Measurements from ENCODE around the gene RHOBTB3. TPM values are rescaled to one million over a fixed set of nuclear protein-coding genes. Genes with fewer than 3 reads are reported as not detected.

RHOBTB3 gene
- 100 to 1,000 TPM in 1 of 2 donors, 10 to 100 TPM in 1; 47.7 to 150 TPM for total RNA-seq
- polyA plus RNA-seq, result 10 to 100 TPM; 12.9 to 13.5 TPM
- long read RNA-seq, donor 1, full-length matches to known transcripts, result 5 of 19 reads
- long read RNA-seq, donor 1, partial matches to known transcripts, result 14 of 19 reads
- long read RNA-seq, donor 1, other reads (novel, unspliced or antisense), result 0 of 19 reads
- long read RNA-seq, donor 2, partial matches to known transcripts, result 0 of 2 reads
- long read RNA-seq, donor 2, other reads (novel, unspliced or antisense), result 0 of 2 reads
- long read RNA-seq, donor 3, full-length matches to known transcripts, result 5 of 42 reads
- long read RNA-seq, donor 3, partial matches to known transcripts, result 18 of 42 reads
- long read RNA-seq, donor 3, other reads (novel, unspliced or antisense), result 19 of 42 reads
- long read RNA-seq, donor 4, full-length matches to known transcripts, result 1 of 14 reads
- long read RNA-seq, donor 4, partial matches to known transcripts, result 13 of 14 reads
- long read RNA-seq, donor 4, other reads (novel, unspliced or antisense), result 0 of 14 reads
- long read RNA-seq, donor 5, full-length matches to known transcripts, result 8 of 15 reads
- long read RNA-seq, donor 5, partial matches to known transcripts, result 7 of 15 reads
- long read RNA-seq, donor 5, other reads (novel, unspliced or antisense), result 0 of 15 reads

- Histone ChIP-seq H3K9me3 (ENCODE audit: control insufficient read depth in 4 of 4, insufficient read depth in 3 of 4, low read length in 3 of 4) (peaks cover 0 to 3% (median 0%) of the 10 kb centered on the region in 4 donors), H3K27me3 (ENCODE audit: control insufficient read depth in 3 of 3, insufficient read depth in 3 of 3, low read length in 2 of 3) (no peaks in the 10 kb centered on the region), H3K9ac (ENCODE audit: insufficient read depth in 1 of 2, low read length in 2 of 2) (peak within 1 kb of the TSS; percentile 53 to 87), H3K4me1 (ENCODE audit: control insufficient read depth in 5 of 5, insufficient read depth in 5 of 5, low read length in 5 of 5) (peaks cover 2 to 84% (median 36%) of the 10 kb centered on the region in 5 donors), H3K27ac (ENCODE audit: low read depth in 1 of 2, low read length in 1 of 2) (peak within 1 kb of the TSS; percentile 91 to 96), H3K36me3 (ENCODE audit: control insufficient read depth in 4 of 4, insufficient read depth in 4 of 4, low read length in 4 of 4) (no peaks in the 10 kb centered on the region), H3K4me3 (peak within 1 kb of the TSS; percentile 78)
- 1% methylated on average over 49 to 78 of the region's 78 CpGs for WGBS, 2 donors
- ATAC-seq (ENCODE audit: insufficient read depth, low FRiP score) (peak; percentile 81), DNase-seq (peak; percentile 95 to 96 (median 96))
- TF ChIP-seq CTCF (IDR thresholded peaks at IDR 0.05; ENCODE audit: control extremely low read depth, extremely low read depth), result no peak
These were observed at the start of gene RHOBTB3 for GRCh38 chr5:95730730-95731570. Gene RHOBTB3 (plus strand): TSS chr5:95731336. CDS start chr5:95731683, 347 bp downstream.

- TF ChIP-seq CTCF (IDR thresholded peaks at IDR 0.05; ENCODE audit: control extremely low read depth, extremely low read depth), result no peak
- Histone ChIP-seq H3K4me1 (ENCODE audit: control insufficient read depth in 5 of 5, insufficient read depth in 5 of 5, low read length in 5 of 5) (peaks cover 0 to 3% (median 0%) of the 10 kb centered on the region in 5 donors), H3K27ac (ENCODE audit: low read depth in 1 of 2, low read length in 1 of 2) (no peak within 1 kb of the TSS), H3K27me3 (ENCODE audit: control insufficient read depth in 3 of 3, insufficient read depth in 3 of 3, low read length in 2 of 3) (no peaks in the 10 kb centered on the region), H3K9me3 (ENCODE audit: control insufficient read depth in 4 of 4, insufficient read depth in 3 of 4, low read length in 3 of 4) (no peaks in the 10 kb centered on the region), H3K4me3 (no peak within 1 kb of the TSS), H3K36me3 (ENCODE audit: control insufficient read depth in 4 of 4, insufficient read depth in 4 of 4, low read length in 4 of 4) (no peaks in the 10 kb centered on the region), H3K9ac (ENCODE audit: insufficient read depth in 1 of 2, low read length in 2 of 2) (no peak within 1 kb of the TSS)
- no peak for ATAC-seq (ENCODE audit: insufficient read depth, low FRiP score)
- DNase-seq, result no peak
- 94 to 97% methylated on average over 1 of the region's 1 CpG for WGBS, 2 donors
These were observed 48.2 kb upstream of the RHOBTB3 start, which contains the start of gene SPATA9 for GRCh38 chr5:95682891-95683290. Gene SPATA9 (minus strand): TSS chr5:95682991. CDS start chr5:95682854, 137 bp downstream.

- no peaks in the 10 kb centered on the region for H3K9me3 ChIP-seq (ENCODE audit: control insufficient read depth in 4 of 4, insufficient read depth in 3 of 4, low read length in 3 of 4)
- WGBS, 2 donors, result 73 to 89% methylated on average over 2 of the region's 2 CpGs
These were observed 46.8 kb upstream of the RHOBTB3 start for GRCh38 chr5:95684361-95684760.

More at GRCh38 chr5:95684361-95684760, 46.8 kb upstream of the RHOBTB3 start:
- DNase-seq, result no peak
- H3K9ac ChIP-seq (ENCODE audit: insufficient read depth in 1 of 2, low read length in 2 of 2), result no peak overlapping the region
- peaks cover 0 to 3% (median 0%) of the 10 kb centered on the region in 5 donors for H3K4me1 ChIP-seq (ENCODE audit: control insufficient read depth in 5 of 5, insufficient read depth in 5 of 5, low read length in 5 of 5)
- no peaks in the 10 kb centered on the region for H3K27me3 ChIP-seq (ENCODE audit: control insufficient read depth in 3 of 3, insufficient read depth in 3 of 3, low read length in 2 of 3)
- no peak for ATAC-seq (ENCODE audit: insufficient read depth, low FRiP score)
- H3K27ac ChIP-seq (ENCODE audit: low read depth in 1 of 2, low read length in 1 of 2), result no peak overlapping the region
- no peaks in the 10 kb centered on the region for H3K36me3 ChIP-seq (ENCODE audit: control insufficient read depth in 4 of 4, insufficient read depth in 4 of 4, low read length in 4 of 4)
- no peak for TF ChIP-seq CTCF (IDR thresholded peaks at IDR 0.05; ENCODE audit: control extremely low read depth, extremely low read depth)
- no peak overlapping the region for H3K4me3 ChIP-seq
